SKM-1 (cell line): ENCODE measurements around the gene PATJ.
A peak's percentile ranks its signal among the peaks of the same experiment; 100 is the strongest.
"Not testable (repeated sequence)": the region's sequence is repeated elsewhere in the genome, so short reads cannot be mapped to it uniquely, and the experiment has no call there.

Experiments used
- DNase-seq: peaks from one replicate; lab custom pipeline; 2025; ENCODE audit not compliant: unreplicated experiment; lab: John Stamatoyannopoulos, UW

The PATJ gene

GRCh38 chr1:61741711-61742619 lies at the start of gene PATJ:
Gene PATJ, plus strand, starts transcription at chr1:61742480. Its CDS starts 20,413 bp downstream, at chr1:61762893.
- DNase-seq, result no peak

- no peak for DNase-seq
These were observed 42.1 kb upstream of the PATJ start for GRCh38 chr1:61699911-61700851.

- DNase-seq, result no peak
These were observed 33.0 kb upstream of the PATJ start for GRCh38 chr1:61708953-61709907.

- no peak for DNase-seq
These were observed 32.4 kb upstream of the PATJ start for GRCh38 chr1:61709908-61710289.

GRCh38 chr1:61711257-61711656 lies 31.0 kb upstream of the PATJ start:
- not testable (repeated sequence) for DNase-seq

- no peak for DNase-seq
These were observed 30.3 kb upstream of the PATJ start for GRCh38 chr1:61711969-61712368.

GRCh38 chr1:61718996-61719663 lies 23.1 kb upstream of the PATJ start:
- not testable (repeated sequence) for DNase-seq

- no peak for DNase-seq
These were observed 17.8 kb upstream of the PATJ start for GRCh38 chr1:61724506-61724812.

- peak; percentile 95 for DNase-seq
These were observed 17.2 kb upstream of the PATJ start, which contains the start of gene TM2D1 for GRCh38 chr1:61724813-61725694. Gene TM2D1, minus strand, starts transcription at chr1:61725141. Its CDS starts 21 bp downstream, at chr1:61725120.

- DNase-seq, result no peak
These were observed 14.7 kb upstream of the PATJ start for GRCh38 chr1:61727544-61727943.

- DNase-seq, result not testable (repeated sequence)
These were observed 11.6 kb upstream of the PATJ start for GRCh38 chr1:61730679-61731078.

GRCh38 chr1:61732726-61733125 lies 9.6 kb upstream of the PATJ start:
- DNase-seq, result no peak

GRCh38 chr1:61740751-61741700 lies 1.3 kb upstream of the PATJ start:
- no peak for DNase-seq

- no peak for DNase-seq
These were observed 545 bp downstream of the PATJ start for GRCh38 chr1:61742620-61743430.

- no peak for DNase-seq
These were observed 1.1 kb downstream of the PATJ start for GRCh38 chr1:61743431-61743705.

GRCh38 chr1:61743716-61744580 lies 1.7 kb downstream of the PATJ start:
- DNase-seq, result no peak
